HG03139 (cell line): ENCODE data around the gene SMAD6.
"Not testable (repeated sequence)": the region's sequence is repeated elsewhere in the genome, so short reads cannot be mapped to it uniquely, and the experiment has no call there.

ENCODE experiments used
- ATAC-seq: cut with Tn5 transposase; IDR thresholded peaks from one replicate; pipeline ENCODE4 v1.9.1; 2021; ENCODE audit not compliant: unreplicated experiment

Gene SMAD6

DNA sequence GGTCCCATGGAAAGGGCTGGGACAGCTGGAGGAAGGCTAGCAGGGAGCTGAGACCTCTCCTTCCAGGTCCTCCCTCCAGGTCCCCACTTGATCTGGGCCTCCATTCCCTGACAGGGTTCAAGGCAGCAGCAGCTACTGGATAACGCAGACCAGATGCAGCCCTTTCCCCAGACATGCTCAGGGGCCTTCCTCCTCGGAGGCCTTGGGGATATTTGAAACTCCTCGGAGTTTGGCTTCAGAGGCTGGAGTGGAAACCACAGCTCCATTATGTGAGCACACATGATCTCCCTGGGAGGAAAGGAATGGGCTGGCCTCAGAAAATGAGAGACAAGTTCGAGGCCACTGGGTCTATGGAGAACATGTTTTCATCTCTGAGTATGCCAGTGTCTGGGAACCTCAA lies 119.3 kb downstream of the SMAD6 start:
- no peak for ATAC-seq

DNA sequence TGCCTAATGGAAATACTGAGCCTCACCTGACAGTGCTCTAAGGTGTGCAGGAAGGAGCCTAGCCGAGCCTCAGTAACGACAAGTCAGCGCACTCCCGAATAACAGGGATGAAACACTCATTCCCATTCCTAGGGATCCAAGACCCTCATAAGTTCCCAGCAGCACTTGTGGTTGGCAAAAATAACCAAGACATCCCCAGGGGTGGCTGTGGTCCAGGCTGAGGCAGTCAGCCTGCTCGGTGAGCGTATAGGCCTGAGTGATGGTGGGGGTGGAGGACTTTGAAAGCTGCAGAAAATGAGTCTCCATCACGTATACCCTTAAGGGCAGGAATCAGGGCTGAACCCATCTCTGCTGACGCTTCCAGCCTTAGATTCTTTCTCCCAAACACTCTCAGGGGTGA lies 120.1 kb downstream of the SMAD6 start:
- ATAC-seq: no peak

DNA sequence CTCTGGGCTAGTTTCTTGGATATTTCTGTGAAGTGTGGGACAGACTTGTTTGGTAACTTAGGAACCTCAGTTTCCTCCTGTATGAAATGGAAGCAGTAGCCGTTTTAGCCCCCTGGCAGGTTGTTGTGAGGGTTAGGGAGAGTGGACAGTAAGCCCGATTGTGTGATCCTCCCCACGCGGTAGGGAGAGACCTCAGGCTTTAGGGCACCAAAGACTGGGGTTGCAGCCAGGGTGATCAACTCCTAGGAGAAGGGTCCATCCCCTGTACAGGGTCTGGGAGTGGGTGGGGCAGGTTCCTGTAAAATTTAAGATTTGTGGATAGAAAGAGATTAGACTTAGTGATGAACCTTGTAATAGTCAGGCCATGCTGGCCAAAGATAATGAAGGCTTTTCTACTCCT lies 120.5 kb downstream of the SMAD6 start:
- no peak for ATAC-seq

DNA sequence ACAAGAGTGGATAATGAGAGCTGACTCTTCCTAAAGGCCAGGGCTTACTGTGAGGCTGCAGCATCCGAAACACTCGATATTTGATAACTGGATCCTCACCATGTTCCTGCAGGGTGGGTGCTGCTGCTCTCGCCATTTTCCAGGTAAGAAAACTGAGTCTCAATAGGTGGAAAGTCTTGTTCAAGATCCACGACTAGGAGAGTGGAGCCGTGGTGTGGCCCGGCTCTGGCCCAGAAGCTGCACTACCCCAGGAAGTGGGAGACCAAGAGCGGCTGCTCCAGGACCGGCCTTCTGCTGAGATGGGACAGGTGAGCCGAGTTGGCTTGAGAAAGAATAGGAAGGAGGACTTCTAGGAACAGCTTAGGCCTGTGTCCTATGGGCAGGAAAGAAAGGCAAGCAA lies 121.6 kb downstream of the SMAD6 start:
- no peak for ATAC-seq

DNA sequence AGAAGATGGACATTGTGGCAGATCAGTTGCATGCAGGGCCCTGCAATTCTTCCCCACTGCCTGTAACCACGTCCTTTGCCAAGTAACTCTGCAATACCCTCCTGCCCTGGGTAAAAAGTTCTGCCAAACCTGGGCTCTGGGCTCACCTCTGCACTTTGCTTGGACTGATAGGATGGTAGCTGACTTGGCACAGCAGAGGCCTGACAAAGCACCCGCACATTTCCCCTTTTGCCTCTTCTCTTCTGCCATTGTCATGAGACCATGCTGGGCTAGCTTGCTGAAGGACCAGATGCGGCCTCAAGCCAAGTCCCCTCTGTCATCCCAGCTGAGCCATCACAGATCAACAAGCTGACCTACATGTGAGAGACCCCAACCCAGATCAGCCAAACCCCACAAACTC lies 122.4 kb downstream of the SMAD6 start:
- ATAC-seq: no peak

DNA sequence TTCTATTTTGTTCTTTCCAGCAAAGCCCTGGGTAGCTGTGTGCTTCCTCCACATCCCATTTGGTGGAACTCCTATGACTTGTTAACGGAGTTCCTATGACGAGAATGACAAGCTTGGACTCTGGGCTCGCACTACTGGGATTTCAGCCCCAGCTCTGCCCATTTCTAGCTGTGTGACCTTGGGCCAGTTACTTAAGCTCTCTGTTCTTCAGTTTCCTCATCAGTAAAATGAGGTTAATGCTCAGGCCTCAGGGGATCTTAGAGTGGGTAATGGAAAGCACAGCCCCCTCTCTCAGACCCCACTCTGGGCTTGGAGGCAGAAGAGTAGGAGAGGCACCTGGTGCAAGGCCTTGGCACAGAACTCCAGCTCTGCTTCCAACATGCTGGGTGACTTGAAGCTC lies 123.1 kb downstream of the SMAD6 start:
- no peak for ATAC-seq

DNA sequence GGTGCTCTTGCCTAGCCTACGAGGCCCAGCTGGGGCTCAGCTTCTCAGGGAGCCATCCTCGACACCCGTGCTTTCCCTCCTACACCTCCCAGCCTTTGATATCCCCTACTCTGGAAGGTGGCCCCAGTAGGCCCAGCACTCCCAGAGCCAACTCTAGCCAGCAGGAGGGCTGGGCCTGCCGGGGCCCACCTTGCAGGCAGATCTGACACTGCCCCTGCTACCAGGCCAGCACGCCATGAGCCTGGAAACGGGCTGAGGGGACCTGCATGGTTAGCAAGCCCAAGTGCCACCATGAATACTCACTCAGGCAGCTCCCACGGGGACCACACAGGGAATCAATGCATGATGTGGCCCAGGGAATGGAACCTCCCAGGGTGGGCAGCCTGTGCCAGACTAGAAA lies 123.7 kb downstream of the SMAD6 start:
- ATAC-seq: no peak

DNA sequence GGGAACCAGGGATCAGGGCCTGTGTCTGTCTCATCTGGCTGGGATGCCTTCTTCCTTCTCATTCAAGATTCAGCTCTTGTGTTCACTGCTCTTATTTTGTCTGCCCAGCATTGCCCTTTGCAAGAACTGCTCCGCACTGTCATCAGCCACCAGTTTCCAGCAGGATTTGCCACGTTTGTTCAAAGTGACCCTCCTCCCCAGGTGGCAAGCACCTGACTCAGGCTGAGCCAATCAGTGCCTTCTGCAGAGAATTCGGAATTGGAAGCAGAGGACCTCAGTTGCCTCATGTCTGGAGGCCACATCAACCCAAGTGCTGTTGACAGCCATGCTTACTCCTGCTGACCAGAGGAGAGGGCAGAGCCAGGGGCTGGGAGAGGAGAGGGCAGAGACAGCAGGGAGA lies 124.5 kb downstream of the SMAD6 start:
- ATAC-seq: no peak

DNA sequence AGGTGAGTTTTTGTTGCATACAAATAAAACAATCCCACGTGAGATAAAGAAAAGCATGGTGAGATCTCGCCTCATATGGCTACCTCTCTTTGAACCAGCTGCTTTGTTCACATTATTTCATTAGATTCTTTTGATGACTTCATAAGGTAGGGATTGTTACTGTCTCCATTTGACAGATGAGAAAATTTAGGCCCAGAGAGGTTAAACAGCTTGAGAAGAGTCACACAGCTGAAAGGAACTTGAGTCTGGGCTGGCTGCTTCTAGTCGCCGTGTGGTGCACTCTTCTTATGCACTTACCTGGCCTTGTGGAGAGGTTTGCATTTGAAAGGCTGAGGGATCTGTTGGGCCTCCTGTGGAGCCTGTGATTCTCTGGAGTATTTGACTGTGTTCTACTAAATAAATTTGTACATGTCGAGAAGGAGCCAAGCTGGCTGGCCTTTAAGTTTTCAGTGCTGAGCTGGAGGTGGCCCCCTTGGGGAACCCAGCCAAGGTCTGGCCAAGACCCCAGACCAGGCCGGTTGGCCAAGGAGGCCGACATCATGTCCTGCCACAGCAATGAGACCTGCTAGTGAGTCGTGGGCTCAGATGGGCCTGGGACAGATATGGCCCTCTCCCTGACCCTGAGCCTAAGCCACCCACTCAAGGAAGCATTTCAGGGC lies 125.1 kb downstream of the SMAD6 start:
- no peak for ATAC-seq

DNA sequence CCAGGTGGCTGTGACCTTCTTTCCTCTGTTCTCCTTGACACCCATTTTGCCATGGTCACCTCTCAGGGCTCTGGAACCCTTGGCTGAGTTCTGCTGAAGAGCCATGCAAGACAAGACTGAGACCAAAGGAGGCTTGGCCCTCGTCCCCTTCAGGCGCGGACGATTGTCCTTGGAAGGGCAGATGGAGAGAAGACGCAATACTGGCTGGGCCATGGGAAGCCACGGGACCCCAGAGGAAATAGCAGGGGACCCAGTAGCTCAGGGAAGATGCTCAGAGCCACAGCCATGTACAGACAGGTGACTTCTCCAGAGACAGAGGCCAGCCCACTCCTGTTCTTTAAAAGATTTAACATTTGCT lies 125.6 kb downstream of the SMAD6 start:
- ATAC-seq: no peak

DNA sequence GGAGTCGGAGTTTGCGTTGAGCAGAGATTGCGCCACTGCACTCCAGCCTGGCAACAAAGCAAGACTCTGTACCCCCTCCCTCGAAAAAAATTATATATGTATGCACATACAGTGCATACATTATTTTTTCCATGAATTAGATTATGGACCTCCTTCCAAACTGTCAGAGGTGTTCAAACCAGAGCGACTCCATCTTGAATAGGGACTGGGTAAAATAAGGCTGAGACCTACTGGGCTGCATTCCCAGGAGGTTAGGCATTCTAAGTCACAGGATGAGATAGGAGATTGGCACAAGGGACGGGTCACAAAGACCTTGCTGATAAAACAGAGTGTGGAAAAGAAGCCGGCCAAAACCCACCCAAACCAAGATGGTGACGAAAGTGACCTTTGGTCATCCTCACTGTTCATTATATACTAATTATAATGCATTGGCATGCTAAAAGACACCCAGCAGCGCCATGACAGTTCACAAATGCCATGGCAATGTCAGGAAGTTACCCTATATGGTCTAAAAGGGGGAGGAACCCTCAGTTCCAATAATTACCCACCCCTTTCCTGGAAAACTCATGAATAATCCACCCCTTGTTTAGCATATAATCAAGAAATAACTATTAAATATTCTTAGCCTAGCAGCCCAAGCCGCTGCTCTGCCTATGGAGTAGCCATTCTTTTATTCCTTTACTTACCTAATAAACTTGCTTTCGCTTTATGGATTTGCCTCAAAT lies 126.9 kb downstream of the SMAD6 start:
- not testable (repeated sequence) for ATAC-seq

DNA sequence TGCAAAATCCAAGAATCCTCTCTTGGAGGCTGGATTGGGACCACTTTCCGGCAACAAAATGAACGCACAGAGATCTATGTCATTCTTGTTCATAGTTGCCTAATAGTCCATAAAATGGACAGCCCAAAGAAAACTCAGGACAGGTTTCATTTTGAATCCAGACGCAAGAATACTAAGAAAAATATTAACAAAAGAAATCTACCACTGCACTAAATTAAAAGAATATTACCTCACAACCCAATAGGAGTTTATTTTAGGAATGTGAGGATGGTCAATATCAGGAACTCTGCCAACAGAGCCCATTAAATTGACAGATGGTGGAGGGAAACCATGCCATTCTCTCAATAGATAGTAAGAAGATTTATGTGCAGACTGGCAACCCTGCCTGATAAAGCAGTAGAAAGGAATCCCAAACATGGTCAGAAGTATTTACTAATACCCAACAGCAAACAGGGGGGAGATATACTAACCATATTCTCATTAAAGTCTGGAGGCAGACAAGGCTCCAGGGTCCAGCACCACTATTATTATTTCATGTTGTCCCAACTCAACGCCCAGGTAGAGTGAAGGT lies 127.6 kb downstream of the SMAD6 start:
- no peak for ATAC-seq

DNA sequence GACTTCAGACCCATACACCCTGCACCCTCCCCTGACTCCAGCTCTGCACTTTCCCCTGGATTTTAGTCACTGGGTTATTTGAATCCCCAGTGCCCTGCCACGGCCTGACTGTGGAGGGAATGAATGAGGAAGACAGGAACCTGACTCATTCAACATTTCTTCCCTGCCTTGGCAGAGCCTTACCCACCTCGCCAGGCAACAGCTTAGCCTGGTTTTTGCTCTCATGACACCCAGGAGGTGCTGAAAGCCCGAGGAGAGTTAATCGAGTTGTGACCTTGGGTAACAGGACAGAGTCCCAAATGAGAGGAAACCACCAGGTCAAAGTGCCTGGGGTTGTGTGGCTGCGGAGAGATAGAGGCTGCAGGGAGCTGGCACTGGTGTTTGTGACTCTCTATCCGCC lies 128.3 kb downstream of the SMAD6 start:
- ATAC-seq: no peak

DNA sequence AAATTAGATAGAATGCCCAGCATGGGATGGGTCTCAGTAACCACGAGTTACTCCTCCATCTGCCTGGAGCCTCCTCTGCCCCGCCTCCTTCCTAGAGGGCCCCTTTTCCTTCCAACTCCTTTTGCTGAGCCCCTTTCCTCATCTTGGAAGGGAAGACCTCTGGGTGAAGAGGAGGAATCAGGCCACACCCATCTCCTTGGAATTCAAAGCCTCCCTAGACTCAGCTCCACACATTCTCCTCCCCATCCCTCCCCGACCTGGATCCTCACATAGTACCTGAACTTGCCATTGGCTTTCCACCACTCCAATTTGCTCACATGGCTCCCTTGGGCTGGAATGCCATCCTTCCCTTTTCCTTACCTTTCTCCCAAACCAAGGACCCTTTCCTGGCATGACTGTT lies 128.8 kb downstream of the SMAD6 start:
- no peak for ATAC-seq

DNA sequence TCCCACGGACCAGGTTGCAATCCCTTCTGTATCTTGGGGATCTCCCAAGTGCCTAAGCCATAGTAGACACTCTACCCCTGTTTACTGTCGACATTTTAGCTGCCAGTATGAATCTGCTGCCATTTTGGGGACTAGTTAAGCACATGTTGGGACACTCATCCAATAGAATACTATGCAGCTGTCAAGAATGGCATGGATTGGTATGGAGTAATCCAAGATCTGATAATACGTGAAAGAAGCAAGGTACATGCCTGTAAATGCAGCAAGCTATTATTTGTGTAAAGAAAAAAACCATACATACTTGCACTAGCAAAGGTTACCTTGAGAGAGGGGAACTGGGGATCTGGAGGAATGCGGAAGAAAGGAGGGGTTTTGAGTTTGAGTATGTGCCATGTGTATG lies 129.3 kb downstream of the SMAD6 start:
- ATAC-seq: no peak

DNA sequence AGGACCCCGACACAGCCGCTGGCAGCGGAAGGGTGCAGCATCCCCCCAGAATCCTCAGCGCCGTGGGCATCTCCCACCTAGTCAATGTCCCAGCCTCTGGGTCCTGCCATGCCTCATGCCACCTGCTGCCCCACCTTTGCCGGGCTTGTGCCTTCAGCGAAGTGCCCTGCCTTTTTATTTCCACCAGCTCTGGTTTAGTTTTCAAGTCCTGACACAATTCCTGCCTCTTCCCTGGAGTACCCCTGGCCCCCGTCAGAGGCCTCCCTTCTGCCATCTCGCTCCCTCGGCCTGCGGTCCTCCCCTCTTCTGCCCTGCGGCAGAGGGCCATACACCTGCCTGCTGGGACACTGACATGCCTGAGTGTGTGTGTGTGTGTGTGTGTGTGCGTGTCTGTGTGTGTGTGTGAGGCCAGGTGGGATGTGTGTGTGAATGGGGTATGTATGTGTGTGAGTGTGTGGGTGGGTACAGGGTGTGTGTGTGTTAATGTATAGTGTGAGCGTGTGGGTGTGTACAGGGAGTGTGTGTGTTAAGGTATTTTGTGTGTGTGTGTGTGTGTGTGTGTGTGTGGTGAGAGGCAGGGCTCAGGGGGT lies 129.9 kb downstream of the SMAD6 start:
- ATAC-seq: no peak
